Measurements from ENCODE around the gene SUN3. TPM values are rescaled to one million over a fixed set of nuclear protein-coding genes. Genes with fewer than 3 reads are reported as not detected.
A peak's percentile ranks its signal among the peaks of the same experiment; 100 is the strongest.

The SUN3 gene
- total RNA-seq, 4 donors from 2014 or later, result not detected

GRCh38 chr7:47954231-47954911 is 74.5 kb downstream of the SUN3 start:
- Histone ChIP-seq H3K27me3 (no peaks in the 10 kb centered on the region), H3K36me3 (peaks cover 0 to 9% (median 0%) of the 10 kb centered on the region in 4 donors), H3K4me3 (no peak overlapping the region), H3K4me1 (peaks cover 0 to 17% (median 8%) of the 10 kb centered on the region in 4 donors), H3K9me3 (no peaks in the 10 kb centered on the region), H3K27ac (no peak overlapping the region)
- TF ChIP-seq CTCF (IDR thresholded peaks at IDR 0.05), result no peak
- no peak for TF ChIP-seq EP300 (IDR thresholded peaks at IDR 0.05; ENCODE audit: low read depth)
- no peak for TF ChIP-seq POLR2AphosphoS5 (IDR thresholded peaks at IDR 0.05)
- TF ChIP-seq POLR2A (IDR thresholded peaks at IDR 0.05), result no peak
- no peak for DNase-seq
- 89 to 94% methylated on average over 2 to 4 of the region's 4 CpGs for WGBS, 2 donors (ENCODE audit: low coverage in 1 of 2)
- intact Hi-C loops (cut with DNase I; ENCODE audit: low total_unique reads) (no loop called here), in situ Hi-C loops (cut with MboI; ENCODE audit: low pct_ligation_motif_present in 1 of 4, low pct_unique_long_range_greater_than_20kb in 1 of 4, low sequenced_read_pairs in 3 of 4) (no loop called here)

- 65 to 93% methylated on average over 2 to 4 of the region's 4 CpGs for WGBS, 2 donors (ENCODE audit: low coverage in 1 of 2)
- Histone ChIP-seq H3K4me3 (no peak overlapping the region), H3K4me1 (peaks cover 0 to 17% (median 8%) of the 10 kb centered on the region in 4 donors), H3K27me3 (no peaks in the 10 kb centered on the region), H3K9me3 (no peaks in the 10 kb centered on the region), H3K27ac (no peak overlapping the region), H3K36me3 (peaks cover 0 to 9% (median 0%) of the 10 kb centered on the region in 4 donors)
- TF ChIP-seq POLR2A (IDR thresholded peaks at IDR 0.05) (no peak), EP300 (IDR thresholded peaks at IDR 0.05; ENCODE audit: low read depth) (no peak), CTCF (IDR thresholded peaks at IDR 0.05) (no peak), POLR2AphosphoS5 (IDR thresholded peaks at IDR 0.05) (no peak)
- no peak for DNase-seq
- in situ Hi-C loops (cut with MboI; ENCODE audit: low pct_ligation_motif_present in 1 of 4, low pct_unique_long_range_greater_than_20kb in 1 of 4, low sequenced_read_pairs in 3 of 4), result no loop called here
- intact Hi-C loops (cut with DNase I; ENCODE audit: low total_unique reads), result no loop called here
These were observed 75.1 kb downstream of the SUN3 start for GRCh38 chr7:47953822-47954221.

- intact Hi-C loops (cut with DNase I; ENCODE audit: low total_unique reads) (no loop called here), in situ Hi-C loops (cut with MboI; ENCODE audit: low pct_ligation_motif_present in 1 of 4, low pct_unique_long_range_greater_than_20kb in 1 of 4, low sequenced_read_pairs in 3 of 4) (no loop called here)
- H3K27me3 ChIP-seq, result no peaks in the 10 kb centered on the region
- H3K36me3 ChIP-seq, result peaks cover 0 to 4% (median 0%) of the 10 kb centered on the region in 4 donors
- H3K4me3 ChIP-seq, result no peak overlapping the region
- H3K9me3 ChIP-seq, result no peaks in the 10 kb centered on the region
- H3K27ac ChIP-seq, result peak overlapping the region; percentile 72 to 78 (median 76)
- no peak for TF ChIP-seq POLR2AphosphoS5 (IDR thresholded peaks at IDR 0.05)
- no peak for TF ChIP-seq POLR2A (IDR thresholded peaks at IDR 0.05)
- TF ChIP-seq EP300 (IDR thresholded peaks at IDR 0.05; ENCODE audit: low read depth), result no peak
- no peak for TF ChIP-seq CTCF (IDR thresholded peaks at IDR 0.05)
- peaks cover 0 to 17% (median 8%) of the 10 kb centered on the region in 4 donors for H3K4me1 ChIP-seq
- no peak for DNase-seq
- WGBS, 2 donors (ENCODE audit: low coverage in 1 of 2), result 70 to 79% methylated on average over 2 to 4 of the region's 4 CpGs
These were observed 76.7 kb downstream of the SUN3 start for GRCh38 chr7:47952224-47952623.

- Histone ChIP-seq H3K4me3 (no peak overlapping the region), H3K36me3 (peaks cover 0 to 4% (median 0%) of the 10 kb centered on the region in 4 donors), H3K4me1 (peaks cover 0 to 17% (median 8%) of the 10 kb centered on the region in 4 donors), H3K9me3 (no peaks in the 10 kb centered on the region), H3K27me3 (no peaks in the 10 kb centered on the region), H3K27ac (peak overlapping the region; percentile 72 to 78 (median 76))
- intact Hi-C loops (cut with DNase I; ENCODE audit: low total_unique reads) (no loop called here), in situ Hi-C loops (cut with MboI; ENCODE audit: low pct_ligation_motif_present in 1 of 4, low pct_unique_long_range_greater_than_20kb in 1 of 4, low sequenced_read_pairs in 3 of 4) (no loop called here)
- no peak for DNase-seq
- TF ChIP-seq POLR2AphosphoS5 (IDR thresholded peaks at IDR 0.05) (no peak), CTCF (IDR thresholded peaks at IDR 0.05) (no peak), POLR2A (IDR thresholded peaks at IDR 0.05) (no peak), EP300 (IDR thresholded peaks at IDR 0.05; ENCODE audit: low read depth) (no peak)
These were observed 77.5 kb downstream of the SUN3 start for GRCh38 chr7:47951374-47951773.

All from transverse colon (tissue), 4 donors.